RPMI7951 (cell line): Measurements from ENCODE around the gene FBXL17. TPM values are rescaled to one million over a fixed set of nuclear protein-coding genes. Genes with fewer than 3 reads are reported as not detected.

Source experiments
- DNase-seq: peaks from one replicate; pipeline ENCODE4 v3.0.0-alpha.2; 2012; ENCODE audit warnings: low read depth
- total RNA-seq: library from RNA; depleted of rRNA; stranded (reverse); fragments of >200 nt; shearing (Covaris generic); gene quantifications from 2 replicates; pipeline ENCODE4 v1.2.3, GENCODE V29; 2014

Gene FBXL17
- total RNA-seq, 1 experiment from 2014 or later, result 7.0 TPM

DNA sequence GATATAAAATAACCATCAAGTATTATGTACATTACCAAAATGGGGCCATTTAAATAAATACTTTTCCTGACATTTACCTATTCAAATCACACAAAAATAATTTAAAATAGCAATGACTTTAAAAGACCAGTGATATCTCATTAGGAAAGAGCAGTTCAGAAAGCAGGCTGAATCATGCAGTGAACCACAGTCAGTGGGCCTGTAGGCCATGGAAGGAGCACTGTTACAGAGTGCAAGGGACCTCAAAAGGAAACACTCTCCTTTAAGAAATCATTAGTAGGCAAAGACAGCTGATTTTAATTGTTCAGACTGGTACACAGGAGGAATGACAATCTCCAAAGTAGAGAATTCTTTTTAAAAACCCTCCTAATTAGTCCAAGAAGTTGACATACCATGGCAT lies 427.6 kb downstream of the FBXL17 start:
- no peak for DNase-seq

DNA sequence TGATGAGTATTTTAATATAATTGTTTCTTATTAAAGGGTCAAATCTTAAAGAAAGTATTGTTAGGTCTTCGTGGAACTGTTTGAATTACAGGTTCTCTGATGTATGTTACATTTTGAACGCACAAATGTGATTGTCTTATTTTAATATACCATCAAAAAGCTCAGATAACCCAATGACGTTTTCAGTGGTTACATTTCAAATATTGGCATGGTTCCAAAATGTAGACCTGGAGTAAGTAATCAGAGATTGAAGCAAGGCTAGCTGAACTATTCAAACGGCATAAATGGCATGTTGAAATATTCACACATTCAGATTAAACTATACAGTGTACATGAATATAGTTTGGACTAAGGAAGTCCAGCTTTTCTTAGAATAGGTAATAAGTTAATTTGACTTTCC lies 429.4 kb downstream of the FBXL17 start:
- no peak for DNase-seq

DNA sequence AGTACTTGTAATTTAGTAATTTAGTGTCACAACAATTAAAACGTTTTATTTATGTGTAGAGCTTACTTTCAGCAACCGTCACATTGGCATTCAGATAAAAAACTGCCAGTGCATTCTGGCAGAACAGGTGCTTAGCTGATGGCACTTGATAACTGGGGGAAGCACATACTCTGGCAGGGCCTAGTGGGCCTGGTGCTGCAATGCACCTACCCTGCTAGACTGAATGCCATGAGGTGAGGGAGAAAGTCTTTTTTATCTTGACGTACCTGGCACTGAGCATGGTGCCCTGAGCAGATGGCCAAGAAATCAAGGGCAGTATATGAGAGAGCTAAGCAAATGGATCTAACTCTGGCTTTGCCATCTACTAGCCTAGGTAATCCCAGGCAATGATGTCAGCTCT lies 430.6 kb downstream of the FBXL17 start:
- DNase-seq, result no peak

DNA sequence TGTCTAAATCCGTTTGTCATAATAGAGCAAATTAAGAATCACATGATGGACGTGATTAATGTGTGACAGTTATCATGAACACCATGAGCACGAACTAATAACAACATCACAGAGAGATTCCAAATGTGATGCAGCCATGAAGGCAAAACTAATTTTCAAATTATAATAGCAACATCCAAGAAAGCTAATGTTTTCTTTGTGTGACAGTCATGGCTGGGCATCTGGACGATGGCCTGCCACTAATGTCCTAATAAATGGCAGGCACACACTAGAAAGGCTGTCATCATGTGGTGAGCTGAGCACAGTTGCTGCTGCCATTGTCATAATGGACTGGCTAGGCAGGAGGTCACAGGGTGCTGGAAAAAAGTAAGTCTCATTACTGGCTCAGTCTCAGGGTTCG lies 431.1 kb downstream of the FBXL17 start:
- DNase-seq, result no peak

DNA sequence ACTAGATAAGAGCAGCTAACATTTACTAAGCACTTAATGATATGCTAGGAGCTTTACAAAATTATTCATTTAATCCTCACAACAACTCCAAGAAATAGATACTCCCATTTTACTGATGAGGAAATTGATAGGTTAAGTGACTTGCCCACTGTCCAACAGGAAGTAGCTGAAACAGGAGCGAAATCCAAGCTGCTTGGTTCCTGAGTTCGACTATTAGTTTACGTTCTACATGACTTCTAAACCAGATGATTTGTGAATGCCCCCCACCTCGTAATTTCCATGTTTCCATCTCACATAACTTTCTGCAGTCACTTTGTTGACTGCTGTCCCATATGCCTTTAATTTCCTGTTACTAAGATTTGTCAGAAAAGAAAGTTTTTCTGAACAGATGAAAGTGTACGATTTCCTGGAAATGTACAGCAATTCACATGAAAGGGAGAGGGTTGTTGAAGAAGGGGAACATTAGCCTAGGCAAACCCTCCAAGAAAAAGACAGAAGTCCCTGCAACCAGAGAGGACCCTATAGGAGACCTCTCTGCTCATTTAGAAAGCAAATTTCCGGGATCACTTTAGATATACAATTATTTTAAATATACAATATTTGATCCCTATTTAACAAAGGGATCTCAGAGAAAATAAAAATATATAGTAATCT lies 432.1 kb downstream of the FBXL17 start:
- DNase-seq, result no peak

DNA sequence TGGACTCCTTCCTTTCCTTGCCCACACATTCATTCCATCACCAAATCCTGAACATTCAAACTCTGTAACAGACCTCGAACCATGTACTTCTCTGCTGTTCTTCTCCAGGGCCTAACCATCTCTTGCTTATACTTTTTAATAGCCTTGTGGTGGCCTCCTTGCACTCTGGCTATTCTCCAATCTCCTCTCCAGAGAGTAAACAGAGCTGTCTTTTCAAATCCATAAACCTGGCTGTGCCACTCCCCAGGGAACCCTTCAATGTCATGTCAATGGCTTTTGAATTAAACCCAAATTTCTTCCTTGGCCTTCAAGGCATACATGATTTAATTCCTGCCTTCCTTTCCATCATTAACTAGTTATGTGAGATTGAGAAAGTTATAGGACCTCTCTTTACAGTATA lies 433.5 kb downstream of the FBXL17 start:
- no peak for DNase-seq

DNA sequence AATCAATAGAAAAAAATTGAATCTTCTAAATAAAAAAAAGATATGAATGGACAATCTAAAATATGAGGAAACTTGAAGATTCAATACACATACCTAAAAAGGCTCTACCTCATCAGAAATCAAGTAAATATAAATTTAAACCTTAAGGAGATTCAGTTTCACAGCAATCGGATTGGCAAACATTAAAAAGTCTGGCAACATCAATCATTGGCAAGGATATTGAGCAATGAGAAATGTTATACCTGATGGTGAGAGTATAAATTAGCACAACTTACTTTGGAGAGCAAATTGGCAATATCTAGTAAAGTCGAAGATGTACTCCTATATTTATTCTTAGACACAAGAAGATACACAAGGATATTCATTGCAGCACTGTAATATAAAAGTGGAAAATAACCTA lies 436.8 kb downstream of the FBXL17 start:
- DNase-seq, result no peak

DNA sequence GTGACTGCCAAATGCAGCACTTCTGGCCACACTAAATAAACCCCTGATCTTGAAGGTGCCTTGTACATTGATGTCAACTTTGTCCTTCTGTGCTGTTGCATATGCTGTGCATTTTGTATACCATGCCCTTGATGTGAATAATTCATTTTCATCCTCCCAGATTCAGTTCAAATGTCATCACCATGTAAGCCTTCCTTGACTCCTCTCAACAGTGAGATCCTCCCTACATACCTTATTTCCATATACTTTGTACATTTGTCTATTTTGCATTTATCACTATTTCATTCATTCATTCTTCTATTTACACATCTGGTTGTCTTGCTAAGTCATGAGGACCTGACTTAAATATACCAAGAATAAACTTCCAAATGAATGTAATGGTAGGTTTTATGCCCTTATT lies 438.0 kb downstream of the FBXL17 start:
- DNase-seq, result no peak

DNA sequence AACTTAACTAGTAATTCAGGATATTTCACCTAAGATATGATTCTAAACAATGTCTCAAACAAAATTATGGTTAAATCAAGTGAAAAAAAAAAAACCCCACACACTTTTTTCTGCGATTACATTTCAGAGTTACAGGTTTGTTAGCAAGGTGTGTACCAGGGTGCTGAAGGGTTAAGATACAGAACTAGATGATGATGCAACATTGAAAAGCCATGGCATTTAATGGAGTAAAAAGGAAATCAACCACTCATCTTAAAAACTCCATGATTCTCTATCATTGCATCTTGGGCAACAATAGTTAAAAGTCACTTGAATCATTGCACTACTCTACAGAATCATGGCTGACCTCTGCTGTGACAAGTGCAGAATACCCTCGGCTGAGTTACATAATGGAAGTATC lies 440.9 kb downstream of the FBXL17 start:
- no peak for DNase-seq

DNA sequence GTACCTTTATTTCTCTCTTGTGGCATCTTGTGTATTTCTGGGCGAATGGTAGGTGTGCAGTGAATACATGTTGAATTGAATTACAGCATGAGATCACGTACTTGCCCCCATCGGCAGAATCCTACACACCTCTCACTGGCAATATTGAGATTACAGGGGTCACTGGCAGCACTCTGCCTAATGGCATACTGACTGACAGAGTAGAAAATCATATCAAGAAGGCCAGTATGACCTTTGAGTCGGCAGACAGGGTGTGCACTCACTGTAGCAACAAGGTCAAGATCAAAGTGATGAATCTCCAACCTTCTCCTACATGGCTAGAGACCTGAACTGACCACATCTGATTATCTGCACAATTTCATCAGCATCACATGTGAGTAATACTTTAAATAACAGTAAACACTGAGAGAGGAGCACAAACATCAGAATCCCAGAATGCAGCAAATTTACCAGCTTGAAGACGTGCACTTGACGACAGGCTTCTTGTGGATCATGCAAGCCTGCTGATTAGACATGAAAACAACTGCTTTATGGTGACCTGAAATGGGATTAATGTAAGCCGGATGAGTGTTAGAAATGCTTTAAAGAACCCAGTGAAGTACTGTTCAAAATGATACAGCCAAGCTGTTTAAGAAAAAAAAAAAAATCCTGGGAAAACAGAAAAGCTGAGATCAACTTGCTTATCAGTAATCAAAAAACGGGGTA lies 444.1 kb downstream of the FBXL17 start:
- no peak for DNase-seq

DNA sequence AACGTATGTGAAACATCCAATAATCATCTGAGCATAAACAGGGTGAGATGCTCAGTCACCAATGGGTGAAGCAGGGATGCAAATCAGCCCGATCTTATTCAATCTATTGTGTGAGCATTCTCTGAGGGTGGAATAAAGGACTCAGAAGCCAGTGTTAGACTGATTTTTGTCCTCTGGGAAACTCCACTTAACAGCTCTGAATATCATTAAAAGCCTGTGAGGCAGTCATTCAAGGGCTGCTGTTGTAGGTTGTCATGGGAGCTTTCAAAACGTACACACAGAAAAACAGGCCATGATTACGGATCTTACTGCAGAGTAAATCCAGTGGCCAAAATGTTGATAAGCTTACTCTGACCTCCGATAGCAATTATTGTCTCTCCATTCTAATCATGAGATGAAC lies 444.7 kb downstream of the FBXL17 start:
- no peak for DNase-seq

DNA sequence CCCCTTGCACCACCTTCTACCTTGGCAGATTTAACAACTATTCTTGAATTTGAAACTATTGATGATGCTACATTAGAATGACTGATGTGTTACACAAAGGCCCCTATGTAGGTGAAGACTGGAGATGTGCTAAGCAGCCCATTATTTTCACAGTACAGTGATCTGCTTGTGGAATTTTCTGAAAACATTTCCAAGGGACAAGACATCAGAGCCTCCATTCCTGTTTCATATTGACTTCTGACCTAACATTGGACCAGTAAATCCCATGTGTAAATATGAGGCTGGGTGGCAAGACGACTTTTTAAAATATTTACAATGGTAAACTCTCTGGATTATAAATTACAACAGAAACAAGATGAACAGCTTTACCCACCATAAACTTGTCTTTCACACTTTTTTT lies 445.4 kb downstream of the FBXL17 start:
- no peak for DNase-seq

DNA sequence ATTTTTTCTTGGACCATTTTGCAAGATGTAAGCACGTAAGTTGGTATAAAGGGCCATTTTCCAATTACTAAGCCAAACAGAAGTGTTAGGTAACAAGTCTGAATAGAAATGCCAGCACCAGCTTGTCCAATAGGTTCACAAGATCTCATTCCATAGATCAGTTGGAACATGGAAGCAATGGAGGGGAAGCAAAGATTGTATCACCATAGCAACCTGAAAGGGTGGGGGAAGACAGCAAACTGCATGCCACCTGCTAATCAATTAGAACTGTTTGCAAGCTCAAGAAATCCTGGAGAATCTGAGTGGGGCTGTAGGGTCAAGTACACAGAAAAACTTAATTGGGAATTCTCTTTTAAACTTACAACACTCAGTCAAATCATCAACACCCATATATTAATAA lies 446.3 kb downstream of the FBXL17 start:
- no peak for DNase-seq

DNA sequence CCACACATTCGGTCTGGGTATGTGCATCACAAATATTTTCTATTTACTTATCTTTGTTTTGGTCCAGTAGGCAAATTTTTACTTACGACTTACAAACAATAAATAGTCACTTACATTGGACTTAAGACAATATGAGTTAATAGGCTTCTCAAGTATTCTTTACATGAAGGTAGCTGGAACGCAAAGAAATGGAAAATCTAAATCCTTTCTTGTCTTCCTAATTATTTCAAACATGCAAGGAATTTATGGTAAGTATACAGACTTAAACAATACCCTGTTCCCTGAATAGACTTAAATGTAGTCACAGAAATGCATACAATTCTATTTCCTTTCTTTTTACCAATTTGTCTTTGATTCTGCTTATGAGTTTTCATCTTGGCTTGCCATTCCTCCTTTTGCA lies 448.6 kb downstream of the FBXL17 start:
- no peak for DNase-seq

DNA sequence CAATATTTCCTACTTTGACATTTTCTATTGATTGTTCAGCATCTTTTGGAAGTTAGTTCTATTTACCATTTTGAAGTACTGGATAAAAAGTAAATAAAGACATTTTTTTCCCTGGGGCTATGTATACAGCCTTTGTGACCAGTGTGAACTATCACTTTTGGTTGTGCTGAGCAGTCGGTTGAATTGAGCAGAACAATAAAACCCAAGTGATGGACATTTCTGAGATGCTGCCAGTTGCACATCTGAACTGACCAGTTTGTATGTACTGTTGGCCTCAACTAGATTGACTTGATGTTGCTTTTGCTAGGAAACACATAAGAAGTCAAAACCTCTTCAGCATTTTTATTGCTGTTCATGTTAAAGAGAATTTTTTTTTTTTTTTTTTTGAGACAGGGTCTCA lies 451.0 kb downstream of the FBXL17 start:
- DNase-seq, result no peak

DNA sequence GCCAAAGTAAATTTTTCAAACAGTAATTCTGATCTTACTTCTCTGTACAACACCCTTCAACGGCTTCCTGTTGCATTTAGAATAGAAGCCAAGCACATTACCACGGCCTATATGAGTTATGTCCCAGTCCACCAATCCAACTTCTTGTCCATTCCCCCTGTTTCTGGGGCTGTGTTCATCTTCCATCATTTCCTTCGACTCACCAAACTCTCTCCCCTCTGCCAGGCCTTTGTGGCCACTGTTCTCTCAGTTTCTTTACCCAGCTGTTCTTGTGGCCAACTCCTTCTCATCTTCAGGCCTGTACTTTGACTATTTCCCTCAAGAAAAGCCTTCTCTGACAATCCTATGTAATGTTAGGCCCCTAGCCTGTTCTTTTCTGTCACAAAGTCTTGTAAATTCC lies 451.8 kb downstream of the FBXL17 start:
- peak; percentile 0 for DNase-seq

DNA sequence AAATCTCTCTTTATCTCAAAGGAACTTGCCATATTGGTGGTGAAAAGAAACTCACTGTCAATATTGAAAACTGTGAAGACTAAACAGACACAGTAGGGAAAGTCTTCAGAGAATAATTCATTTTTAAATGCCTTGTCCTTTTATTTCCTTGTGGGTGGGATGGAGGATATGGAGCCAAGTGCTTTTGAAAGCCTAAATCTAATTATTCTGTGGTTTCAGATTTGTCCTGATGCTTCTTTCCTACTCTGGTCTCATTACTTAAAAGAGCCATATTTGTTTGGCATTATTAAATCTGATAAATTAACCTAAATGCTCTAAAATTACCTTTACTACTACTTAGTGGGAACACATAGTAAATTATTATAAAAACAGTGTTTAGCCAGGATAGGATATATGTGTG lies 452.8 kb downstream of the FBXL17 start:
- no peak for DNase-seq

DNA sequence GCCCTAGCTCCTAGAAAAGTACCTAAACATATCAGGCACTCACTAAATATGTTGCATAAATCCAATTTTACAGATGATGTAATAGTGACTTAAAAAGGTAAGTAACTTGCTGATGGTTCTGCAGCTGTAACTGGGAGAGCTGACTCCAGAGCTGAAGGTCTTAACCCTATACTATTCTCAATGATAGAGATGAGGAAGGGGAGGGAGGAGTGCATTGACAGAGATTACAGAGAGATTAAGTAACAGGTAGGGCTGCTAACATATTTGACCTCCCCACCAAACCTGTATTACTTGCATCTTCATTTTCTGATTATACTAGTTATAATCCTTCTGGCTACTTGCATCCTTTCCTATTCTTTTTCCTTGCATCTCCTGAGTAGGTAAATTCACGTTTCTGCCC lies 455.8 kb downstream of the FBXL17 start:
- DNase-seq, result no peak

DNA sequence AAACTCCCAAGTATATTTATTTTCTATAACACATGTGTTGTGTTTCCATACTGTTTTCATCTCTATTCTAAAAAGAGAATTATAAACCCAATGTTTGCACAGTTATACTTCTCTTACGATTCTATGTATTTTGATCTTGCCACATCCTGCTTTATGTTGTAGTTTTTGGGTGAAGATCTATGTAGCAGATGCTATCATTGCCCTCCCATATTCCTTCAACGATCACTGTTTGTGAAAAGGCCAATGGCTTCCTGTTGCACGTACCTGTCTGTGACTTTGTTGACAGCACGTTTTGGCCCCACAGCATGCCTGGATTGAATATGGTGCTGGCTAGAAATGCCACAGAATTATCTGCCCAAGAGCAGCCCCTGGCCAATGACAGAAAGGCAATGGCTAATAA lies 456.7 kb downstream of the FBXL17 start:
- no peak for DNase-seq

DNA sequence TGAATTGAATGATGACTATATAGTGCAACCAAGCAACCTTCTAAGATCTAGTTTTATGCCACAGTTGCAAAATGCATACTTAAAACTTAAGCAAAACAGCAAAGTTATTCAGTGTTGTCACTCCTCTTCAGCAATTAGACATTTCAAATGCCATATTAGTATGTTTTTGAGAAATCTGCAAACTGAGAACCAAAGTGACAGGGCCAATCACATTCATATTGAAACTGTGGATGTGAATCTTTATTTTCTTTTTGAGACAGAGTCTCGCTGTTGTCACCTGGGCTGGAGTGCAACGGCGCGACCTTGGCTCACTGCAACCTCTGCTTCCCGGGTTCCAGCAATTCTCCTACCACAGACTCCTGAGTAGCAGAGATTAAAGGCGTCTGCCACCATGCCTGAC lies 461.9 kb downstream of the FBXL17 start:
- no peak for DNase-seq

DNA sequence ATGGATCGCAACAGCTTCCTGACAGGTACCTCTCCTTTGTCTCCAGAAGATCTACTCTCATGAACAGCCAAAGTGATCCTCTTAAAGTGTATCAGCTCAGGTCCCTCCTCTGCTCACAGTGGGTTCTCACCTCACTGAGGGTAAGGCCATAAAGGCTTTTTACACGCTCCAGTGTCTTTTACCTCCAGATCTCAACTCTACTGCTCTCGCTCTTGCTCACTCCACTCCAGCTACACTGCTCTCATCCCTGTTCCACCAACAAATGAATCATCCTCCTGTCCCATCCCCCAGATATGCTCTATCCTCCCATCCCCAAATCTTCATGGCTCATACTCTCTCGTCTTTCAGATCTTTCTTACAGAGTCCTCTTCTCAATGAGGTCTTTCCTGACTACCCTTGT lies 462.5 kb downstream of the FBXL17 start:
- DNase-seq, result no peak

DNA sequence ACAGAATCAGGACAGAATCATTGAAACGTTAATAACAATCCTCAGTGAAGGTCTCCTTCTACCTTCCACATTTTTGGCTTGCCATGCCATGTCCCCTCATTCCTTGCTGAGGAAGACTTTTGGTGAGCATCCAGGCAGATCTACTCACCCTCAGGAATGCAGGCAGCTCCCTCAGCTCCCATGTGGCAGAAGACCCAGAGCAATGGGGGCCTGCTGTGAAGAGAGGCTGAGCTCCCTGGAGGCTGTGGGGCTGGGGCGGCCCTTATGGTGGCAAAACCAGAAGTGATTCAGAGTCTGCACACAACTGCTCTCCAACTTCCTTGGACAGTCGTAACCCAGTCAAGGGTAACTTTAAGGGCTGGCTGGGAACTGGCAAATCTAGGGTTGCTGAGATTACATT lies 463.9 kb downstream of the FBXL17 start:
- DNase-seq, result no peak

DNA sequence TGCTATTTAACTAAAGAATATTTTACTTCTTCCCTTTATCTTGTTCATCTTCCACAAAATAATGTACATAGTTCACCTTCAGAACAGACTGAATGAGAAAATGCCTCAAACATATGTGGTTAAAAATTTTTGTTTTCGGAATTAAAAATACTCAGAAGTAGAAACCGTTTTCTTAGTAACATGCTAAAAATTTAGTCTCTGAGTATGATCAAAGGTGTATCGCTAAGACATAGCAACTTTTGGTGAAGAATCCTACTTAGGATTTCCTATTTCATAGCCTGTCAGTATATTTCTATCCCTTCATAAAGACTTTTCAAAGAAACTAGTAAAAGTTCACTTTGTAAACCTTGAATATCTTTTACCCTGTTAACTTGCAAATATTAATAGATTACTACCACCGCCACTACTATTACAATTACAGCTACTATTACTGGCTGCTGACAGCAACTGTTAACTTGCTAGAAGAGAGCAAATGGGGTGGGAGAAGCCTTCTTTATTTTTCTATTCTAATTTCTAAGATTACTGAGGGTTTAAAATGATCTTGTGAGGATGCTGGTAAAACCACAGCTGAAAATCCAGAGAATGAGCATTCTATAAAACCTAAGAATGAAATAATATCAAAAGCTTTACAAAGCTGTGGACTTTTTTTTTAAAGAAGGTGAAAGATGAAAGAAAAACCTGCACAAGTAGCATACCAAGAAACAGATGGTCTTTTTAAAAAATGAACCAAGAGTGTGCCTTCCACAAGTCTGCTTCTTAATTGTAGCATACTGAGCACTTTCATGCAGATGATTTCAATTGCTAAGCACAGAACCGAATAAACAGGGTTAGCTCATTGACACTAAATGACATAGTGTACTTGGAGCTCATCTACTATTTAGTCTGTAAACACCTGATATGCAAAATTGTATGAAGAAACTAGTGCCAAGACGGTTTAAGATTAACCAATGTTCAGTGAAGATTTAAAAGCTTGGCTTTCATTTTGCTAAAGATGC lies 464.9 kb downstream of the FBXL17 start:
- no peak for DNase-seq
